HEK293 (cell line): ENCODE data around the gene CELF4.

Source experiments
- HOXD13 ChIP-seq: sonication (generic); formaldehyde crosslinking; IDR thresholded peaks from 2 replicates; pipeline ENCODE4 v1.8.0; 2022; ENCODE audit warnings: missing genetic modification reagents, borderline replicate concordance
- ZFP3 ChIP-seq: fragments of 450-650 bp; formaldehyde crosslinking; IDR thresholded peaks from 2 replicates; pipeline ENCODE4 v1.5.1; 2016; ENCODE audit warnings: low read depth, missing biosample characterization, missing genetic modification characterization
- TF ChIP-seq, protein P1 (sequence below): fragments of 450-650 bp; formaldehyde crosslinking; IDR thresholded peaks from 2 replicates; pipeline ENCODE4 v1.5.1; 2016; ENCODE audit warnings: missing biosample characterization, missing genetic modification characterization
- TF ChIP-seq, protein P2 (sequence below): fragments of 450-650 bp; formaldehyde crosslinking; IDR thresholded peaks from 2 replicates; pipeline ENCODE4 v1.5.1; 2016; ENCODE audit warnings: missing biosample characterization, missing genetic modification characterization, borderline replicate concordance

DNA sequence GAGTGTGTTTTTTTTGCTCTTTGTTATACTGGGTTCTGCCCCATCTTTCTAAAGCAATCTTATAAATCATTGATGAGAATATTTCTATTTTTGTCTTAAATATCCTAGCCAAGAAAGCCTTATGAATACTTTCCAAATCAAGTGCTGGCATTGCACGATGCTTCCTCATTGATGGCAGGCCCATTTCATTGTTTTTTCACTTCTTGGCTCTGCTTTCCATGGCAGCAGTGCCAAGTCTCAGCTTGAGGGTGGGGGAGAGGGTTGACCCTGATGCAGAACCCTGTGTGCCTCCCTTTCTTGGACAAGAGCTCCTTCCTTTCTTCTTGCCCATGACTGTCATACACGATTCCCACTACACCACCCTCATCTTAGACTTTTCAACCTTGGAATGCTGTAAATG, 16.7 kb upstream of the CELF4 start:
- TF ChIP-seq HOXD13 (CRISPR knock-in tag) = no peak
- TF ChIP-seq ZFP3 (tag by site-specific recombination) = no peak
- TF ChIP-seq, protein P1, sequence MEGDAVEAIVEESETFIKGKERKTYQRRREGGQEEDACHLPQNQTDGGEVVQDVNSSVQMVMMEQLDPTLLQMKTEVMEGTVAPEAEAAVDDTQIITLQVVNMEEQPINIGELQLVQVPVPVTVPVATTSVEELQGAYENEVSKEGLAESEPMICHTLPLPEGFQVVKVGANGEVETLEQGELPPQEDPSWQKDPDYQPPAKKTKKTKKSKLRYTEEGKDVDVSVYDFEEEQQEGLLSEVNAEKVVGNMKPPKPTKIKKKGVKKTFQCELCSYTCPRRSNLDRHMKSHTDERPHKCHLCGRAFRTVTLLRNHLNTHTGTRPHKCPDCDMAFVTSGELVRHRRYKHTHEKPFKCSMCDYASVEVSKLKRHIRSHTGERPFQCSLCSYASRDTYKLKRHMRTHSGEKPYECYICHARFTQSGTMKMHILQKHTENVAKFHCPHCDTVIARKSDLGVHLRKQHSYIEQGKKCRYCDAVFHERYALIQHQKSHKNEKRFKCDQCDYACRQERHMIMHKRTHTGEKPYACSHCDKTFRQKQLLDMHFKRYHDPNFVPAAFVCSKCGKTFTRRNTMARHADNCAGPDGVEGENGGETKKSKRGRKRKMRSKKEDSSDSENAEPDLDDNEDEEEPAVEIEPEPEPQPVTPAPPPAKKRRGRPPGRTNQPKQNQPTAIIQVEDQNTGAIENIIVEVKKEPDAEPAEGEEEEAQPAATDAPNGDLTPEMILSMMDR = no peak
- TF ChIP-seq, protein P2, sequence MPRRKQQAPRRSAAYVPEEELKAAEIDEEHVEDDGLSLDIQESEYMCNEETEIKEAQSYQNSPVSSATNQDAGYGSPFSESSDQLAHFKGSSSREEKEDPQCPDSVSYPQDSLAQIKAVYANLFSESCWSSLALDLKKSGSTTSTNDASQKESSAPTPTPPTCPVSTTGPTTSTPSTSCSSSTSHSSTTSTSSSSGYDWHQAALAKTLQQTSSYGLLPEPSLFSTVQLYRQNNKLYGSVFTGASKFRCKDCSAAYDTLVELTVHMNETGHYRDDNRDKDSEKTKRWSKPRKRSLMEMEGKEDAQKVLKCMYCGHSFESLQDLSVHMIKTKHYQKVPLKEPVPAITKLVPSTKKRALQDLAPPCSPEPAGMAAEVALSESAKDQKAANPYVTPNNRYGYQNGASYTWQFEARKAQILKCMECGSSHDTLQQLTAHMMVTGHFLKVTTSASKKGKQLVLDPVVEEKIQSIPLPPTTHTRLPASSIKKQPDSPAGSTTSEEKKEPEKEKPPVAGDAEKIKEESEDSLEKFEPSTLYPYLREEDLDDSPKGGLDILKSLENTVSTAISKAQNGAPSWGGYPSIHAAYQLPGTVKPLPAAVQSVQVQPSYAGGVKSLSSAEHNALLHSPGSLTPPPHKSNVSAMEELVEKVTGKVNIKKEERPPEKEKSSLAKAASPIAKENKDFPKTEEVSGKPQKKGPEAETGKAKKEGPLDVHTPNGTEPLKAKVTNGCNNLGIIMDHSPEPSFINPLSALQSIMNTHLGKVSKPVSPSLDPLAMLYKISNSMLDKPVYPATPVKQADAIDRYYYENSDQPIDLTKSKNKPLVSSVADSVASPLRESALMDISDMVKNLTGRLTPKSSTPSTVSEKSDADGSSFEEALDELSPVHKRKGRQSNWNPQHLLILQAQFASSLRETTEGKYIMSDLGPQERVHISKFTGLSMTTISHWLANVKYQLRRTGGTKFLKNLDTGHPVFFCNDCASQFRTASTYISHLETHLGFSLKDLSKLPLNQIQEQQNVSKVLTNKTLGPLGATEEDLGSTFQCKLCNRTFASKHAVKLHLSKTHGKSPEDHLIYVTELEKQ (tag by site-specific recombination) = no peak
